ENCODE data around the gene MSH6.
"Not testable (repeated sequence)": the region's sequence is repeated elsewhere in the genome, so short reads cannot be mapped to it uniquely, and the experiment has no call there.

The MSH6 gene

GRCh38 chr2:47842846-47843245, 59.9 kb downstream of the MSH6 start:
- DNase-seq (ENCODE audit: low spot score): no peak

- no peak for DNase-seq (ENCODE audit: low spot score)
Measured at GRCh38 chr2:47843407-47843806, 60.5 kb downstream of the MSH6 start.

- no peak for DNase-seq (ENCODE audit: low spot score)
Measured at GRCh38 chr2:47844162-47844561, 61.2 kb downstream of the MSH6 start.

GRCh38 chr2:47849368-47849767, 66.4 kb downstream of the MSH6 start:
- no peak for DNase-seq (ENCODE audit: low spot score)

GRCh38 chr2:47850198-47850597, 67.3 kb downstream of the MSH6 start:
- no peak for DNase-seq (ENCODE audit: low spot score)

- DNase-seq (ENCODE audit: low spot score): not testable (repeated sequence)
Measured at GRCh38 chr2:47853067-47853777, 70.3 kb downstream of the MSH6 start.
